Testis (tissue), 3 donors: Measurements from ENCODE around the gene NDUFV2. TPM values are rescaled to one million over a fixed set of nuclear protein-coding genes. Genes with fewer than 3 reads are reported as not detected.

ENCODE experiments used
- DNase-seq: peaks from one replicate; pipeline ENCODE4 v3.0.0-alpha.2; 2019
- H3K27ac ChIP-seq, 2 donors: fragments of 200-600 bp; sonication (generic); one replicate each; pipeline ENCODE4 v1.5.1; 2019
- H3K27me3 ChIP-seq: fragments of 200-600 bp; sonication (generic); one replicate; pipeline ENCODE4 v1.5.1; 2019
- H3K36me3 ChIP-seq: fragments of 200-600 bp; sonication (generic); one replicate; pipeline ENCODE4 v1.5.1; 2017; ENCODE audit warnings: low read depth; ENCODE audit errors: missing control alignments
- H3K4me1 ChIP-seq: fragments of 200-600 bp; sonication (generic); one replicate; pipeline ENCODE4 v1.5.1; 2019
- H3K4me3 ChIP-seq, 2 donors: fragments of 200-600 bp; sonication (generic); one replicate each; pipeline ENCODE4 v1.5.1; 2017 to 2019
- H3K9me3 ChIP-seq: fragments of 200-600 bp; sonication (generic); one replicate; pipeline ENCODE4 v1.5.1; 2017
- CTCF ChIP-seq, 3 experiments: fragments of 450-650 bp in 2 of 3; fragments of 200-600 bp in 1 of 3; sonication (generic) in 1 of 3; IDR thresholded peaks; one replicate each; pipeline ENCODE4 v1.5.1; 2016 to 2019; ENCODE audit warnings: antibody characterized with exemption in 3 of 3, mild to moderate bottlenecking in 2 of 3, moderate library complexity in 1 of 3
- POLR2A ChIP-seq: fragments of 450-650 bp; IDR thresholded peaks from one replicate; pipeline ENCODE4 v1.6.1; 2017; ENCODE audit warnings: antibody characterized with exemption, mild to moderate bottlenecking, moderate library complexity
- WGBS, 2 donors: methylation state at CpG; one replicate each; pipeline ENCODE4 v1.1.5; 2018; 5-methylcytosine and 5-hydroxymethylcytosine counted together
- intact Hi-C: fragments of 100-400 bp; cut with DNase I; formaldehyde crosslinking; loops from one replicate; pipeline ENCODE4 v1.15.1; 2023; ENCODE audit warnings: low total_unique reads
- polyA plus RNA-seq: library from polyadenylated mRNA; stranded (reverse); fragments of 350-450 nt; fragmentation: Illumina TruSeq; extraction: RNeasy Lipid Tissue Mini Kit (QIAGEN cat#74804); gene quantifications from one replicate; pipeline ENCODE4 v1.2.3, GENCODE V29; 2014; ENCODE audit warnings: low read depth, low replicate concordance; ENCODE audit not compliant: insufficient read depth
- total RNA-seq, 2 donors: library from RNA; depleted of rRNA; stranded (reverse); fragments of >200 nt; gene quantifications; one replicate each; pipeline ENCODE4 v1.2.3, GENCODE V29; 2016

Gene NDUFV2
- total and polyA plus RNA-seq, 3 donors from 2014 or later, result 115 to 171 (median 120) TPM

- H3K4me3 ChIP-seq, result no peak overlapping the region
- no peak for TF ChIP-seq POLR2A
- no peak for TF ChIP-seq CTCF (IDR thresholded peaks at IDR 0.05)
- no peaks in the 10 kb centered on the region for H3K4me1 ChIP-seq
- no peak overlapping the region for H3K27ac ChIP-seq
- DNase-seq, result no peak
- intact Hi-C loops, result no loop called here
- no peaks in the 10 kb centered on the region for H3K36me3 ChIP-seq
- no peaks in the 10 kb centered on the region for H3K27me3 ChIP-seq
- WGBS, 2 donors, result 59 to 68% methylated on average over 6 of the region's 6 CpGs
- no peaks in the 10 kb centered on the region for H3K9me3 ChIP-seq
Observed at GRCh38 chr18:9079818-9080528, 22.5 kb upstream of the NDUFV2 start.

GRCh38 chr18:9081940-9082339, 20.6 kb upstream of the NDUFV2 start:
- Histone ChIP-seq H3K4me1 (no peaks in the 10 kb centered on the region), H3K27me3 (no peaks in the 10 kb centered on the region), H3K27ac (no peak overlapping the region), H3K9me3 (no peaks in the 10 kb centered on the region), H3K4me3 (no peak overlapping the region), H3K36me3 (no peaks in the 10 kb centered on the region)
- 82 to 83% methylated on average over 4 of the region's 4 CpGs for WGBS, 2 donors
- TF ChIP-seq CTCF (IDR thresholded peaks at IDR 0.05), result no peak
- TF ChIP-seq POLR2A, result no peak
- intact Hi-C loops, result no loop called here
- no peak for DNase-seq

- Histone ChIP-seq H3K27me3 (no peaks in the 10 kb centered on the region), H3K9me3 (no peaks in the 10 kb centered on the region), H3K4me1 (no peaks in the 10 kb centered on the region), H3K27ac (no peak overlapping the region), H3K36me3 (no peaks in the 10 kb centered on the region), H3K4me3 (no peak overlapping the region)
- TF ChIP-seq CTCF (IDR thresholded peaks at IDR 0.05), result no peak
- no peak for TF ChIP-seq POLR2A
- intact Hi-C loops, result no loop called here
- WGBS, 2 donors, result 81 to 82% methylated on average over 5 of the region's 5 CpGs
- DNase-seq, result no peak
Observed at GRCh38 chr18:9082711-9083510, 19.6 kb upstream of the NDUFV2 start.

- 45 to 94% methylated on average over 2 of the region's 2 CpGs for WGBS, 2 donors
- intact Hi-C loops, result no loop called here
Observed at GRCh38 chr18:9086015-9086414, 16.5 kb upstream of the NDUFV2 start.

More at GRCh38 chr18:9086015-9086414, 16.5 kb upstream of the NDUFV2 start:
- no peaks in the 10 kb centered on the region for H3K9me3 ChIP-seq
- H3K4me3 ChIP-seq, result no peak overlapping the region
- no peaks in the 10 kb centered on the region for H3K4me1 ChIP-seq
- no peak overlapping the region for H3K27ac ChIP-seq
- H3K36me3 ChIP-seq, result no peaks in the 10 kb centered on the region
- no peak for DNase-seq
- no peaks in the 10 kb centered on the region for H3K27me3 ChIP-seq
- TF ChIP-seq CTCF (IDR thresholded peaks at IDR 0.05), result no peak
- no peak for TF ChIP-seq POLR2A
